Measurements from ENCODE around the gene CACNA1C. TPM values are rescaled to one million over a fixed set of nuclear protein-coding genes. Genes with fewer than 3 reads are reported as not detected.

Gene CACNA1C
- total RNA-seq, 2 donors from 2014 or later = 8.1 to 18.2 TPM

DNA sequence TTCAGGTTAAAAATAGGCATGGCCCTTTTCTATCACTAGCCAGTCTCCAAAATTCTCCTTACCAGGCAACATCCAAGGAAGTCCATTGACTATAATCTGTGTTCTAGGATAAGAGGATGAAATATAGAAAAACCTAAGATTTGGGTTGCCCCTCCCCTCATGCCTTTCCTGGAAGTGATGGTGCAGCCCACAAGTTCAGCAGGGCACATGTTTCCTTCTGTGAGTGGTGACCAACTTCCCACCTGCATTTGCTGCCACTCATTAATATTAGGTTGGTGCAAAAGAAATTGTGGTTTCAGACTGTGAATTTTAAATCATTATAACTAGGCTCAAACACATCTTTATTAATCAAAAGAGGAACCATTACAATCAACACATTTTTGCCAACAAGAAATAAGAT is 491.4 kb downstream of the CACNA1C start:
- intact Hi-C loops (cut with DNase I) = no loop called here
- Histone ChIP-seq H3K4me1 (replicated peaks) (no peaks in the 10 kb centered on the region), H3K4me3 (no peak overlapping the region), H3K9me3 (no peaks in the 10 kb centered on the region), H3K27me3 (replicated peaks; ENCODE audit: insufficient read depth) (no peaks in the 10 kb centered on the region), H3K27ac (no peak overlapping the region), H3K36me3 (no peaks in the 10 kb centered on the region)
- DNase-seq (ENCODE audit: low spot score) = no peak
- TF ChIP-seq POLR2A (IDR thresholded peaks at IDR 0.05) = no peak
- TF ChIP-seq POLR2AphosphoS5 (IDR thresholded peaks at IDR 0.05) = no peak
- TF ChIP-seq, protein P1, sequence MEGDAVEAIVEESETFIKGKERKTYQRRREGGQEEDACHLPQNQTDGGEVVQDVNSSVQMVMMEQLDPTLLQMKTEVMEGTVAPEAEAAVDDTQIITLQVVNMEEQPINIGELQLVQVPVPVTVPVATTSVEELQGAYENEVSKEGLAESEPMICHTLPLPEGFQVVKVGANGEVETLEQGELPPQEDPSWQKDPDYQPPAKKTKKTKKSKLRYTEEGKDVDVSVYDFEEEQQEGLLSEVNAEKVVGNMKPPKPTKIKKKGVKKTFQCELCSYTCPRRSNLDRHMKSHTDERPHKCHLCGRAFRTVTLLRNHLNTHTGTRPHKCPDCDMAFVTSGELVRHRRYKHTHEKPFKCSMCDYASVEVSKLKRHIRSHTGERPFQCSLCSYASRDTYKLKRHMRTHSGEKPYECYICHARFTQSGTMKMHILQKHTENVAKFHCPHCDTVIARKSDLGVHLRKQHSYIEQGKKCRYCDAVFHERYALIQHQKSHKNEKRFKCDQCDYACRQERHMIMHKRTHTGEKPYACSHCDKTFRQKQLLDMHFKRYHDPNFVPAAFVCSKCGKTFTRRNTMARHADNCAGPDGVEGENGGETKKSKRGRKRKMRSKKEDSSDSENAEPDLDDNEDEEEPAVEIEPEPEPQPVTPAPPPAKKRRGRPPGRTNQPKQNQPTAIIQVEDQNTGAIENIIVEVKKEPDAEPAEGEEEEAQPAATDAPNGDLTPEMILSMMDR (IDR thresholded peaks at IDR 0.05) = no peak

- DNase-seq (ENCODE audit: low spot score) = no peak
- TF ChIP-seq POLR2AphosphoS5 (IDR thresholded peaks at IDR 0.05) (no peak), POLR2A (IDR thresholded peaks at IDR 0.05) (no peak)
- TF ChIP-seq, protein P1 (IDR thresholded peaks at IDR 0.05) = no peak
- H3K4me3 ChIP-seq = no peak overlapping the region
- no peak overlapping the region for H3K27ac ChIP-seq
- no peaks in the 10 kb centered on the region for H3K9me3 ChIP-seq
- 77% methylated on average over 11 of the region's 11 CpGs for WGBS
- H3K36me3 ChIP-seq = no peaks in the 10 kb centered on the region
- H3K27me3 ChIP-seq (replicated peaks; ENCODE audit: insufficient read depth) = no peaks in the 10 kb centered on the region
- intact Hi-C loops (cut with DNase I) = no loop called here
- H3K4me1 ChIP-seq (replicated peaks) = no peaks in the 10 kb centered on the region
These were observed 494.7 kb downstream of the CACNA1C start for GRCh38 chr12:2547273-2548044.

DNA sequence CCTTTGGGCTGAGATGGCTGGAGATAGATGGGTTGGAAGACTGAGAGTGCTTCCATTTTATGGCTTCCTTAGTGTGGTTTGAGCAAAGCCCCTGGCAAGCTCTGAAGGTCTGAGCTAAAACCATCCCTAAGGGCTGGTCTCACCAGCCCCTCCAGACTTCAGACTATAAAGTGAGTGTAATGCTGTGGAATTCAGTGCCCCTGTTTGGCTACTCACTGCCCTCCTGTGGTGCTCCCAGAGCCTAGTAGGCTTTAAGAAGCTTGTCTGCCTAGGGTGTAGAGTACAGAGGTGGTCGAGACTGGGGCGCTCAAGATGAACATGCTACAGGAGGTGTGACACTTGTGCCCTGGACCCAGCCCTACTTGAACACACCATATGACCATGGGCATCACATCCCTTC is 495.3 kb downstream of the CACNA1C start:
- H3K9me3 ChIP-seq = no peaks in the 10 kb centered on the region
- intact Hi-C loops (cut with DNase I) = no loop called here

DNA sequence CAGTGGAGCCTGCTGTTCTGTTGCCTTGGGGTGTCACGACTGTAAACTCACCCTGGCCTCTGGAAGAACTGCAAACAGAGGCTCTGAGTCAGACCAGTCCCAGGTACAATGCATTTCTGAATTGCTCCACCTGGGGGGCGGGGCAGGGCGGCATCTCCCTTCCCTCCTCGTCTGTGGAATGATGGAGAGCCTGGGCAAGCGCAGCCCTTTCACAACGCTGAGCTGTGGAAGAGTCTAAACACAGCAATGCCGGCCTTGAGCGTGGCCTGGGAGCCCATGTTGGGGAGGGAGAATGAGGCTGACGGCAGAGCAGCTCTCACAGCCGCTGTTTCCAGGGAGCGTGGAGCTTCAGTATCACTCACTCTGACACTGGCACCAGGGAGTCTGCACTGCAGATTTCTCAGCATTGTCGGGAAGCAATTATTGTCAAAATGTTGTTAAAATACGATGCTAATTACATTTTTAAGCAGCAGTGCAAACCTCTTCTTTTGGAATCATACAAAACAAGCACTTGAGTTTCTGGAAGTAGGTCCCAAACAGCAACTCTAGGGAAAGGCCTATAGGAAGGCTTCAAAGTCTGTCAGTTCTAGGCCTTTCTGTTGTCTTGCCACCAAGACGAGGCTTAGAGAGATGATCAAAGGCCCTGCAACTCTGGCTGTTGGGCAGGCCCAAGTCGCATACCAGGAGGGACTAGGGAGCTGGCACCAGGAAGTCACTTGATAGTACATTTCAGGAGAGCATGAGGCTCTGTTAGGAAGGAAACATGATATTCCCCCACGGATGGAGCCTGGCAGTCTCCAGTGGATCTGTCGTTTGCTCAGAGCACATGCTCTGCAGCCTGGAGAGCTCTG is 498.0 kb downstream of the CACNA1C start:
- DNase-seq (ENCODE audit: low spot score) = no peak
- H3K4me1 ChIP-seq (replicated peaks) = no peaks in the 10 kb centered on the region
- H3K4me3 ChIP-seq = no peak overlapping the region
- TF ChIP-seq, protein P1 (IDR thresholded peaks at IDR 0.05) = no peak
- no peak for TF ChIP-seq POLR2A (IDR thresholded peaks at IDR 0.05)
- TF ChIP-seq POLR2AphosphoS5 (IDR thresholded peaks at IDR 0.05) = no peak
- intact Hi-C loops (cut with DNase I) = no loop called here
- no peaks in the 10 kb centered on the region for H3K9me3 ChIP-seq
- 54% methylated on average over 17 of the region's 17 CpGs for WGBS
- H3K27ac ChIP-seq = no peak overlapping the region
- H3K36me3 ChIP-seq = no peaks in the 10 kb centered on the region
- no peaks in the 10 kb centered on the region for H3K27me3 ChIP-seq (replicated peaks; ENCODE audit: insufficient read depth)

More for the DNA sequence above, 495.3 kb downstream of the CACNA1C start:
- TF ChIP-seq POLR2A (IDR thresholded peaks at IDR 0.05) (no peak), POLR2AphosphoS5 (IDR thresholded peaks at IDR 0.05) (no peak)
- TF ChIP-seq, protein P1 (IDR thresholded peaks at IDR 0.05) = no peak
- no peaks in the 10 kb centered on the region for H3K27me3 ChIP-seq (replicated peaks; ENCODE audit: insufficient read depth)
- no peak overlapping the region for H3K27ac ChIP-seq
- H3K36me3 ChIP-seq = no peaks in the 10 kb centered on the region
- no peak overlapping the region for H3K4me3 ChIP-seq
- H3K4me1 ChIP-seq (replicated peaks) = no peaks in the 10 kb centered on the region
- WGBS = 88% methylated on average over 2 of the region's 2 CpGs
- DNase-seq (ENCODE audit: low spot score) = no peak
